ENCODE results near the gene C11orf98.
"Not testable (repeated sequence)": the region's sequence is repeated elsewhere in the genome, so short reads cannot be mapped to it uniquely, and the experiment has no call there.

The C11orf98 gene

GRCh38 chr11:62665599-62666258 is 719 bp upstream of the C11orf98 start:
- DNase-seq (ENCODE audit: low read depth), result peak; percentile 34
- H3K4me3 ChIP-seq (ENCODE audit: low read length), result peak overlapping the region; percentile 99
- TF ChIP-seq CTCF (IDR thresholded peaks at IDR 0.05; ENCODE audit: insufficient read depth, low read depth, low read length, missing control alignments), result no peak

- peak; percentile 81 for DNase-seq (ENCODE audit: low read depth)
- TF ChIP-seq CTCF (IDR thresholded peaks at IDR 0.05; ENCODE audit: insufficient read depth, low read depth, low read length, missing control alignments), result no peak
- H3K4me3 ChIP-seq (ENCODE audit: low read length), result peak overlapping the region; percentile 99
Measured at GRCh38 chr11:62664405-62665074, 470 bp downstream of the C11orf98 start.

- DNase-seq (ENCODE audit: low read depth), result no peak
- no peak for TF ChIP-seq CTCF (IDR thresholded peaks at IDR 0.05; ENCODE audit: insufficient read depth, low read depth, low read length, missing control alignments)
- H3K4me3 ChIP-seq (ENCODE audit: low read length), result no peak overlapping the region
Measured at GRCh38 chr11:62656796-62657429, 8.1 kb downstream of the C11orf98 start.

GRCh38 chr11:62654297-62654696 is 10.7 kb downstream of the C11orf98 start:
- no peak overlapping the region for H3K4me3 ChIP-seq (ENCODE audit: low read length)
- no peak for TF ChIP-seq CTCF (IDR thresholded peaks at IDR 0.05; ENCODE audit: insufficient read depth, low read depth, low read length, missing control alignments)
- no peak for DNase-seq (ENCODE audit: low read depth)

- peak overlapping the region; percentile 96 for H3K4me3 ChIP-seq (ENCODE audit: low read length)
- no peak for DNase-seq (ENCODE audit: low read depth)
- no peak for TF ChIP-seq CTCF (IDR thresholded peaks at IDR 0.05; ENCODE audit: insufficient read depth, low read depth, low read length, missing control alignments)
Measured at GRCh38 chr11:62652161-62653006, 12.6 kb downstream of the C11orf98 start.

- DNase-seq (ENCODE audit: low read depth); H3K4me3 ChIP-seq (ENCODE audit: low read length): not testable (repeated sequence)
Measured at GRCh38 chr11:62650283-62650682, 14.7 kb downstream of the C11orf98 start.

- TF ChIP-seq CTCF (IDR thresholded peaks at IDR 0.05; ENCODE audit: insufficient read depth, low read depth, low read length, missing control alignments), result no peak
- no peak for DNase-seq (ENCODE audit: low read depth)
Measured at GRCh38 chr11:62649486-62649885, 15.5 kb downstream of the C11orf98 start.

More at GRCh38 chr11:62649486-62649885, 15.5 kb downstream of the C11orf98 start:
- H3K4me3 ChIP-seq (ENCODE audit: low read length), result no peak overlapping the region

Measured in epithelial cell of esophagus (primary cell).